Activated CD8-positive, alpha-beta memory T cell treated with anti-CD3 and anti-CD28 coated beads, Interleukin-2, amount 50 U/mL, for 24 hours (primary cell): ENCODE results near the gene GOLGA6L6.
"Not testable (repeated sequence)": the region's sequence is repeated elsewhere in the genome, so short reads cannot be mapped to it uniquely, and the experiment has no call there.

Experiments used
- DNase-seq: peaks from one replicate; pipeline ENCODE4 v3.0.0-alpha.2; 2020; ENCODE audit errors: extremely low read depth

The GOLGA6L6 gene, protein sequence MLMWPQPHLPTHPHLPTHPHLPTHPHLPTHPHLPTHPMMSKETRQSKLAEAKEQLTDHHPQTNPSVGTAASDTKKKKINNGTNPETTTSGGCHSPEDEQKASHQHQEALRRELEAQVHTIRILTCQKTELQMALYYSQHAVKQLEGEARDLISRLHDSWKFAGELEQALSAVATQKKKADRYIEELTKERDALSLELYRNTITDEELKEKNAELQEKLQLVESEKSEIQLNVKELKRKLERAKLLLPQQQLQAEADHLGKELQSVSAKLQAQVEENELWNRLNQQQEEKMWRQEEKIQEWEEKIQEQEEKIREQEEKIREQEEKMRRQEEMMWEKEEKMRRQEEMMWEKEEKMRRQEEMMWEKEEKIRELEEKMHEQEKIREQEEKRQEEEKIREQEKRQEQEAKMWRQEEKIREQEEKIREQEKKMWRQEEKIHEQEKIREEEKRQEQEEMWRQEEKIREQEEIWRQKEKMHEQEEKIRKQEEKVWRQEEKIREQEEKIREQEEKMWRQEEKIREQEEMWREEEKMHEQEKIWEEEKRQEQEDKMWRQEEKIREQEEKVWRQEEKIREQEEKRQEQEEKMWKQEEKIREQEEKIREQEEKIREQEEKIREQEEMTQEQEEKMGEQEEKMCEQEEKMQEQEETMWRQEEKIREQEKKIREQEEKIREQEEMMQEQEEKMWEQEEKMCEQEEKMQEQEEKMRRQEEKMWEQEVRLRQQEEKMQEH

GRCh38 chr15:20541700-20542099 is at the start of gene GOLGA6L6:
GOLGA6L6 (minus strand) TSS chr15:20541800; CDS start chr15:20541709, 91 bp downstream.
- not testable (repeated sequence) for DNase-seq

DNA sequence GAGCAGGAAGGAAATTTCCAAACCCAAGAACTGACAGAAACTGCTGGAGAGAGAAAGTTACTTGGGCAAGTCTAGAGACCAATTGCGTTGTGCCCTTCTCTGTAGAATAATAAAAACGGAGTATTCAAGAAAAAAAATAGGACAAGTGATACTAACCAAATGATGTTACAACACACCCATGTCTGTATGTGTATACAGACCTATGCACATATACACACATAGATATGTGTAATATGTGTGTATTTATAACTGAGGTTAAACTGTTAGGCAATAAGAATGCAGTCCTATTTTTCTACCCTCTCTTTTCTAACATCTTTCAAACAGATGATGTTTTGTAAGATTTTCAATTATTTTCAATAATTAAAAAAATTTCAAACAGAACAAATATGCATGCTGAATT is 48.5 kb upstream of the GOLGA6L6 start:
- not testable (repeated sequence) for DNase-seq

DNA sequence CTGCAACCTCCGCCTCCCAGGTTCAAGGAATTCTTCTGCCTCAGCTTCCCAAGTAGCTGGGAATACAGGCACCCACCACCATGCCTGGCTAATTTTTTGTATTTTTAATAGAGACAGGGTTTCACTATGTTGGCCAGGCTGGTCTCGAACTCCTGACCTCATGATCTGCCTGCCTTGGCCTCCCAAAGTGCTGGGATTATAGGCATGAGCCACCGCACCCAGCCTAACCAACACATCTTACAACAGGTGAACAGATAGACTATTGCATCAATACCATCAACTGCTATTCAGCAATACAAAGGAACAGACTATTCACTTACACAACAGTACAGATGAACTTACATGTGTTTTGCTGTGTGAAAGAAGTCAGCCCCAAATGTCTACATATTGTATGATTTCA is 45.2 kb upstream of the GOLGA6L6 start:
- not testable (repeated sequence) for DNase-seq

GRCh38 chr15:20582726-20583115 is 41.1 kb upstream of the GOLGA6L6 start:
- DNase-seq: not testable (repeated sequence)

- DNase-seq: not testable (repeated sequence)
Measured at GRCh38 chr15:20582109-20582725, 40.6 kb upstream of the GOLGA6L6 start.

GRCh38 chr15:20581261-20582108 is 39.9 kb upstream of the GOLGA6L6 start:
- DNase-seq: not testable (repeated sequence)

DNA sequence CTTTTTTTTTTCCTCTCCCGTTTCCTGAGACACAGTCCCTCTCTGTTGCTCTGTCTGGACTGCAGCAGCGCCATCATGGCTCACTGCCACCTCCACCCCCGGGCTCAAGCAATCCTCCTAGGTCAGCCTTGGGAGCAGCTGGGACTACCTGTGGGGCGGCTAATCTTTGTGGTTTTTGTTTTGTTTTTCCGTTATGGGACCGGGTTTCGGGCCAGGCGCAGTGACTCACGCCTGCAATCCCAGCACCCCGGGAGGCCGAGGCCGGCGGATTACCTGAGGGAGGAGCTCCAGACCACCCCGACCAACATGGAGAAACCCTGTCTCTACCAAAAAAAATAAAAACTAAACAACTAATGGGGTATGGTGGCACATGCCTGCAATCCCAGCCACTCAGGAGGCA is 38.1 kb upstream of the GOLGA6L6 start:
- DNase-seq: not testable (repeated sequence)

GRCh38 chr15:20551289-20551688 is 9.7 kb upstream of the GOLGA6L6 start:
- DNase-seq: not testable (repeated sequence)

DNA sequence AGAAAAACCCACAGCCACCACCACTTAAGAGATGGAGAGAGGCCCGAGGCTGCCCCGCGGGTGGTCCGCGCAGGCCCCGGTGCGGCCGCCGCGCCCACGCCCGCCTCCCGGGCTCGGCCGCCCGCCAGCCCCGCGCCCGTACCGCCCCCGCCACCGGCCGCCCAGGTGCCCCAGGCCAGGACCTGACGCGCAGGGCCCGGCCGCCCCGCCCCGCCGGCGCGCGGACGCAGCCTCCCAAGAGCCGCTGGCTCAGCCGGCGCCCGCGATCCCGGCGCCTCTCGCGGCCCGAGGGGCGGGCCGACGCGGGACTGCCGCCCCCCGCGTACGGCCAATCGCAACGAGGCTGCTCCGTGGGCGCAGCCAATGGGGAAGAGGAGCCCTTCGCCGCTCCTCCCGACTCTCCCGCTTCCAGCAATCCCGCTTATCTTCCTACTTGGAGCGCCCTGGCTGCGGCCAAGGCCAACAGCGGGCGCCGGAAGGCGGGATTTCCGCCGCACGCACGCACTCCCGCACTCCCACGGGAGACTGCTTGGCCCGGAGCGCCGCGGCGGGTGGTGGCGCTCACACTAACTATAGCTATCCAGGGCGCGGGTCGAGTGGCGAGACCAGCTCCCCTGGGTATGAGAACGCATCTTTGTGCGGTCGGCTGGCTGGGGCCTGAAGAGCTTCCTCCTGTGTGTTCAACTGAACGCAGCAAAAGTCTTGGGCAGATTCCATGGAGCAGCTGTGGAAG is 35.5 kb downstream of the GOLGA6L6 start:
- DNase-seq: not testable (repeated sequence)

DNA sequence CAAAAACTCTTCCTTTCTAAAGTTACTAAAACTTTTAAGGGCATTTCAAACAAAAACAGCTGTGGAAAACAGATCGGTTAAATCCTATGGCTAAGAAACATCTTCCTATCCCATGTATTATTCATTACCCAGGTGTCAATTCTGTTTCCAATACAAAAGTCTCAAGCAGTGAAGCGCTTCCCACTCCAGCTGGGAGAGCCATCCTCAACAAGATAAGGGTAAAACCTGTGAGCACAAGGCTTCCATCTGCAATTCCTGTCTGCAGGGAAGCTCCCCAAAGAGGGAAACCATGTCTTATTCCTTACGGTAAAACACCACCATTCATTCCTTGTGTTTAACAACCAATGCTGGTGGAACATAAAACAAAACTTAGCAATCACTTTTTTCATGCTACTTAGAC is 38.8 kb downstream of the GOLGA6L6 start:
- not testable (repeated sequence) for DNase-seq

GRCh38 chr15:20501512-20502222 is 39.9 kb downstream of the GOLGA6L6 start:
- DNase-seq: not testable (repeated sequence)

- not testable (repeated sequence) for DNase-seq
Measured at GRCh38 chr15:20497781-20498180, 43.8 kb downstream of the GOLGA6L6 start.

- not testable (repeated sequence) for DNase-seq
Measured at GRCh38 chr15:20493035-20493434, 48.6 kb downstream of the GOLGA6L6 start.

- not testable (repeated sequence) for DNase-seq
Measured at GRCh38 chr15:20492598-20492997, 49.0 kb downstream of the GOLGA6L6 start.

GRCh38 chr15:20489320-20489719 is 52.3 kb downstream of the GOLGA6L6 start:
- DNase-seq: not testable (repeated sequence)
